ENCODE measurements around the gene GPBP1. TPM values are rescaled to one million over a fixed set of nuclear protein-coding genes. Genes with fewer than 3 reads are reported as not detected.
A peak's percentile ranks its signal among the peaks of the same experiment; 100 is the strongest.

GPBP1 gene
- total RNA-seq, 1 experiment from 2014 or later = 100 TPM

DNA sequence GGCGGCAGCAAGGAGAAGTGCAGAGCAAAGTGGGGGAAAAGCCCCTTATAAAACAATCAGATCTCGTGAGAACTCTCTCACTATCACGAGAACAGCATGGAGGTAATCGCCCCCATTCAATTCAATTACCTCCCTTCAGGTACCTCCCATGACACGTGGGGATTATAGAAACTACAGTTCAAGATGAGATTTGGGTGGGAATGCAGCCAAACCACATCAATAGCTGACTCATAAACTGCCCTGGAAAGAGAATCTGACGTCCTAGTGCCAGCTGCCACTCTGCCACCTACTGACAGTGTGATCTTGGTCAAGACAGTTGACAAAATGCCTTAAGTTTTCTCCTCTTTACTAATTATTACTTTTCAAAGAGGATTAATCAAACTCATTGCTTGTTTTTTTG lies 128.3 kb downstream of the GPBP1 start:
- ChIA-PET POLR2A (no interaction called here), CTCF (interaction anchor here (0.6 to 1.0 kb wide), 2 partner anchors 348 to 1075 kb away, joined by 3 to 4 read pairs; no protein-coding TSS in a partner anchor)
- H3K9me3 Mint-ChIP-seq = peaks cover 17% of the 10 kb centered on the region
- TF ChIP-seq, protein P1, sequence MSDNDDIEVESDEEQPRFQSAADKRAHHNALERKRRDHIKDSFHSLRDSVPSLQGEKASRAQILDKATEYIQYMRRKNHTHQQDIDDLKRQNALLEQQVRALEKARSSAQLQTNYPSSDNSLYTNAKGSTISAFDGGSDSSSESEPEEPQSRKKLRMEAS (CRISPR knock-in tag; IDR thresholded peaks at IDR 0.05) = no peak
- peaks cover 8% of the 10 kb centered on the region for H3K4me1 Mint-ChIP-seq
- no peak overlapping the region for H3K4me3 Mint-ChIP-seq
- H3K36me3 Mint-ChIP-seq = peaks cover 9% of the 10 kb centered on the region
- H3K27ac Mint-ChIP-seq = no peak overlapping the region
- ATAC-seq (no peak), DNase-seq (ENCODE audit: low spot score) (no peak)
- H3K27me3 Mint-ChIP-seq (ENCODE audit: low read depth) = no peaks in the 10 kb centered on the region

DNA sequence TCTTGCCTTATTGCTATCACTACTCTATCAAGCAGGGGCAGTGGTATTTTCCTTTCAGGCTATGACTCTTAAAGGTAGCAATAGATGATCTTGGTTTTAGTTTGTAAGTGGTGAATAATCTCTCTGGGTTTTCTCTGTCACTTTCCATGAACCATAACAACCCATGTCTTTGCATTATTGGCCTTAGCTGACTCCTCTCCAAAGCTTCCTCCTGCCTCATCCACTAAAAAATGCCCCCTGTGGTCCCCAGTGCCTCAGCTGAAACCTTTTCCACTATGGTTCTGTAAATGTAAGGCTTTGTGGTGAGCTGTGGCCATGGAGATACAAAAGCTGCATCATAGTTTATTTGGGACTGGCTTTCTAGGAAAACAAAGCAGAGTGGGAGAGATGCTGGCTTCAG lies 128.8 kb downstream of the GPBP1 start:
- H3K4me1 Mint-ChIP-seq = peaks cover 8% of the 10 kb centered on the region
- peaks cover 9% of the 10 kb centered on the region for H3K36me3 Mint-ChIP-seq
- H3K27me3 Mint-ChIP-seq (ENCODE audit: low read depth) = no peaks in the 10 kb centered on the region
- H3K27ac Mint-ChIP-seq = no peak overlapping the region
- ChIA-PET POLR2A (no interaction called here), CTCF (interaction anchor here (0.6 to 1.0 kb wide), 2 partner anchors 347 to 1074 kb away, joined by 3 to 4 read pairs; no protein-coding TSS in a partner anchor)
- DNase-seq (ENCODE audit: low spot score) (no peak), ATAC-seq (no peak)
- no peak for TF ChIP-seq KAT7 (CRISPR knock-in tag; IDR thresholded peaks at IDR 0.05; ENCODE audit: borderline replicate concordance)
- TF ChIP-seq ZNF138 (CRISPR knock-in tag; conservative IDR thresholded peaks at IDR 0.05) = no peak
- TF ChIP-seq, protein P2, sequence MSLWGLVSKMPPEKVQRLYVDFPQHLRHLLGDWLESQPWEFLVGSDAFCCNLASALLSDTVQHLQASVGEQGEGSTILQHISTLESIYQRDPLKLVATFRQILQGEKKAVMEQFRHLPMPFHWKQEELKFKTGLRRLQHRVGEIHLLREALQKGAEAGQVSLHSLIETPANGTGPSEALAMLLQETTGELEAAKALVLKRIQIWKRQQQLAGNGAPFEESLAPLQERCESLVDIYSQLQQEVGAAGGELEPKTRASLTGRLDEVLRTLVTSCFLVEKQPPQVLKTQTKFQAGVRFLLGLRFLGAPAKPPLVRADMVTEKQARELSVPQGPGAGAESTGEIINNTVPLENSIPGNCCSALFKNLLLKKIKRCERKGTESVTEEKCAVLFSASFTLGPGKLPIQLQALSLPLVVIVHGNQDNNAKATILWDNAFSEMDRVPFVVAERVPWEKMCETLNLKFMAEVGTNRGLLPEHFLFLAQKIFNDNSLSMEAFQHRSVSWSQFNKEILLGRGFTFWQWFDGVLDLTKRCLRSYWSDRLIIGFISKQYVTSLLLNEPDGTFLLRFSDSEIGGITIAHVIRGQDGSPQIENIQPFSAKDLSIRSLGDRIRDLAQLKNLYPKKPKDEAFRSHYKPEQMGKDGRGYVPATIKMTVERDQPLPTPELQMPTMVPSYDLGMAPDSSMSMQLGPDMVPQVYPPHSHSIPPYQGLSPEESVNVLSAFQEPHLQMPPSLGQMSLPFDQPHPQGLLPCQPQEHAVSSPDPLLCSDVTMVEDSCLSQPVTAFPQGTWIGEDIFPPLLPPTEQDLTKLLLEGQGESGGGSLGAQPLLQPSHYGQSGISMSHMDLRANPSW (CRISPR knock-in tag; conservative IDR thresholded peaks at IDR 0.05; ENCODE audit: low read depth) = no peak
- no peak for TF ChIP-seq NFYB (CRISPR knock-in tag; conservative IDR thresholded peaks at IDR 0.05; ENCODE audit: low read depth)
- TF ChIP-seq, protein P3, sequence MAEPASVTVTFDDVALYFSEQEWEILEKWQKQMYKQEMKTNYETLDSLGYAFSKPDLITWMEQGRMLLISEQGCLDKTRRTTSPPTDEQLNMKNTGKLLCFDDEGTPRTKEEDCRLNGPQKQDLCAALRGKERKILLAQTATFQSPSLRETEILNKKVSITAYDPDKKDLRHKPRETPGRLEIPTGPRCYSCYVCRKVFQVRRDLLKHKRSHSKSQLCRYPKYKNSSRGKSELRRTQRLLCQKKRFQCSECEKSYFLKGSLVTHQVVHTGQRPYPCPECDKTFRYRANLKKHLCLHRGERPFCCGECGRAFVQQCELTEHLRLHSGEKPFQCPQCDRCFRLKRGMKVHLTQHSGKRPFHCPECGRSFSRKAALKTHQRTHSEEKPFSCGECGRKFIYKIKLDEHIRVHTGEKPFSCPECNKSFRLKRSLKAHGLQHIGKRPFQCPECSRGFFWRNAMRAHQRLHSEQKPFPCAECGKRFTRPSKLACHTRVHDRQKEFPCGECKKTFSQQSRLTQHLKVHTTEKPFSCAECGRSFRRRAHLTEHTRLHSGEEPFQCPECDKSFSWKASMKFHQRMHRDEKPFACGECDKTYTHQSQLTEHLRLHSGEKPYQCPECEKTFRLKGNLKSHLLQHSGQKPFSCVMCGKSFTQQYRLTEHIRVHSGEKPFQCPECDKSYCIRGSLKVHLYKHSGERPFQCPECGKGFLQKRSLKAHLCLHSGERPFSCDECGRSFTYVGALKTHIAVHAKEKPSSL (CRISPR knock-in tag; conservative IDR thresholded peaks at IDR 0.05) = no peak
- no peak for TF ChIP-seq ZNF121 (CRISPR knock-in tag; IDR thresholded peaks at IDR 0.05)
- no peak for TF ChIP-seq TEAD4 (CRISPR knock-in tag; IDR thresholded peaks at IDR 0.05)
- TF ChIP-seq, protein P4, sequence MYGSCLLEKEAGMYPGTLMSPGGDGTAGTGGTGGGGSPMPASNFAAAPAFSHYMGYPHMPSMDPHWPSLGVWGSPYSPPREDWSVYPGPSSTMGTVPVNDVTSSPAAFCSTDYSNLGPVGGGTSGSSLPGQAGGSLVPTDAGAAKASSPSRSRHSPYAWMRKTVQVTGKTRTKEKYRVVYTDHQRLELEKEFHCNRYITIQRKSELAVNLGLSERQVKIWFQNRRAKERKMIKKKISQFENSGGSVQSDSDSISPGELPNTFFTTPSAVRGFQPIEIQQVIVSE (CRISPR knock-in tag; IDR thresholded peaks at IDR 0.05; ENCODE audit: borderline replicate concordance) = no peak
- H3K4me3 Mint-ChIP-seq = no peak overlapping the region
- peaks cover 20% of the 10 kb centered on the region for H3K9me3 Mint-ChIP-seq

DNA sequence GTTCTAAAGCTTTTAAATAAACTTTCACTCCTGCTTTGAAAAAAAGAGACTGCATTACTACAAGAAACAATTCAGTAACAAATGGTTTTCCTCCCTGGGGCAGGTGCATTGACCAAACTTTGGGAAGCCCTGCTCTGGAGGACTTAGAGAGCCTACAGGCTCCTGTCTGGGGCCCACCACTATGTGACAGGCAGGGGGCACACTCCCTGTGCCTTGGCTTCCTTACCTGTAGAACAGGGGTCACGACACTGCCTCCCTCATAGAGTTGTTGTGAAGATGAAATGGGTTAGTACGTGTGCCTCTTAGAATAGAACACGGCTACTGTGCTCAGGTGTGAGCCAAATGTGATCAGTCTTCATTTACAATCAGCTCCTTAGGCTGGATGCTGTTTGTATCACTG lies 130.1 kb downstream of the GPBP1 start:
- DNase-seq (ENCODE audit: low spot score) = peak; percentile 46
- peaks cover 18% of the 10 kb centered on the region for H3K36me3 Mint-ChIP-seq
- TF ChIP-seq, protein P5, sequence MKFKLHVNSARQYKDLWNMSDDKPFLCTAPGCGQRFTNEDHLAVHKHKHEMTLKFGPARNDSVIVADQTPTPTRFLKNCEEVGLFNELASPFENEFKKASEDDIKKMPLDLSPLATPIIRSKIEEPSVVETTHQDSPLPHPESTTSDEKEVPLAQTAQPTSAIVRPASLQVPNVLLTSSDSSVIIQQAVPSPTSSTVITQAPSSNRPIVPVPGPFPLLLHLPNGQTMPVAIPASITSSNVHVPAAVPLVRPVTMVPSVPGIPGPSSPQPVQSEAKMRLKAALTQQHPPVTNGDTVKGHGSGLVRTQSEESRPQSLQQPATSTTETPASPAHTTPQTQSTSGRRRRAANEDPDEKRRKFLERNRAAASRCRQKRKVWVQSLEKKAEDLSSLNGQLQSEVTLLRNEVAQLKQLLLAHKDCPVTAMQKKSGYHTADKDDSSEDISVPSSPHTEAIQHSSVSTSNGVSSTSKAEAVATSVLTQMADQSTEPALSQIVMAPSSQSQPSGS (CRISPR knock-in tag; IDR thresholded peaks at IDR 0.05; ENCODE audit: borderline replicate concordance, low read depth) = no peak
- TF ChIP-seq, protein P6, sequence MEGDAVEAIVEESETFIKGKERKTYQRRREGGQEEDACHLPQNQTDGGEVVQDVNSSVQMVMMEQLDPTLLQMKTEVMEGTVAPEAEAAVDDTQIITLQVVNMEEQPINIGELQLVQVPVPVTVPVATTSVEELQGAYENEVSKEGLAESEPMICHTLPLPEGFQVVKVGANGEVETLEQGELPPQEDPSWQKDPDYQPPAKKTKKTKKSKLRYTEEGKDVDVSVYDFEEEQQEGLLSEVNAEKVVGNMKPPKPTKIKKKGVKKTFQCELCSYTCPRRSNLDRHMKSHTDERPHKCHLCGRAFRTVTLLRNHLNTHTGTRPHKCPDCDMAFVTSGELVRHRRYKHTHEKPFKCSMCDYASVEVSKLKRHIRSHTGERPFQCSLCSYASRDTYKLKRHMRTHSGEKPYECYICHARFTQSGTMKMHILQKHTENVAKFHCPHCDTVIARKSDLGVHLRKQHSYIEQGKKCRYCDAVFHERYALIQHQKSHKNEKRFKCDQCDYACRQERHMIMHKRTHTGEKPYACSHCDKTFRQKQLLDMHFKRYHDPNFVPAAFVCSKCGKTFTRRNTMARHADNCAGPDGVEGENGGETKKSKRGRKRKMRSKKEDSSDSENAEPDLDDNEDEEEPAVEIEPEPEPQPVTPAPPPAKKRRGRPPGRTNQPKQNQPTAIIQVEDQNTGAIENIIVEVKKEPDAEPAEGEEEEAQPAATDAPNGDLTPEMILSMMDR (IDR thresholded peaks at IDR 0.05) = no peak
- TF ChIP-seq, protein P7, sequence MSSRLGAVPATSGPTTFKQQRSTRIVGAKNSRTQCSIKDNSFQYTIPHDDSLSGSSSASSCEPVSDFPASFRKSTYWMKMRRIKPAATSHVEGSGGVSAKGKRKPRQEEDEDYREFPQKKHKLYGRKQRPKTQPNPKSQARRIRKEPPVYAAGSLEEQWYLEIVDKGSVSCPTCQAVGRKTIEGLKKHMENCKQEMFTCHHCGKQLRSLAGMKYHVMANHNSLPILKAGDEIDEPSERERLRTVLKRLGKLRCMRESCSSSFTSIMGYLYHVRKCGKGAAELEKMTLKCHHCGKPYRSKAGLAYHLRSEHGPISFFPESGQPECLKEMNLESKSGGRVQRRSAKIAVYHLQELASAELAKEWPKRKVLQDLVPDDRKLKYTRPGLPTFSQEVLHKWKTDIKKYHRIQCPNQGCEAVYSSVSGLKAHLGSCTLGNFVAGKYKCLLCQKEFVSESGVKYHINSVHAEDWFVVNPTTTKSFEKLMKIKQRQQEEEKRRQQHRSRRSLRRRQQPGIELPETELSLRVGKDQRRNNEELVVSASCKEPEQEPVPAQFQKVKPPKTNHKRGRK (CRISPR knock-in tag; IDR thresholded peaks at IDR 0.05; ENCODE audit: borderline replicate concordance) = no peak
- TF ChIP-seq TCF7 (CRISPR knock-in tag; IDR thresholded peaks at IDR 0.05; ENCODE audit: low read depth) (no peak), ESRRA (CRISPR knock-in tag; IDR thresholded peaks at IDR 0.05; ENCODE audit: borderline replicate concordance) (no peak), PRRX2 (CRISPR knock-in tag; IDR thresholded peaks at IDR 0.05) (no peak), ZNF263 (CRISPR knock-in tag; IDR thresholded peaks at IDR 0.05; ENCODE audit: low read depth) (no peak), ZNF423 (CRISPR knock-in tag; IDR thresholded peaks at IDR 0.05) (no peak)
- TF ChIP-seq, protein P8, sequence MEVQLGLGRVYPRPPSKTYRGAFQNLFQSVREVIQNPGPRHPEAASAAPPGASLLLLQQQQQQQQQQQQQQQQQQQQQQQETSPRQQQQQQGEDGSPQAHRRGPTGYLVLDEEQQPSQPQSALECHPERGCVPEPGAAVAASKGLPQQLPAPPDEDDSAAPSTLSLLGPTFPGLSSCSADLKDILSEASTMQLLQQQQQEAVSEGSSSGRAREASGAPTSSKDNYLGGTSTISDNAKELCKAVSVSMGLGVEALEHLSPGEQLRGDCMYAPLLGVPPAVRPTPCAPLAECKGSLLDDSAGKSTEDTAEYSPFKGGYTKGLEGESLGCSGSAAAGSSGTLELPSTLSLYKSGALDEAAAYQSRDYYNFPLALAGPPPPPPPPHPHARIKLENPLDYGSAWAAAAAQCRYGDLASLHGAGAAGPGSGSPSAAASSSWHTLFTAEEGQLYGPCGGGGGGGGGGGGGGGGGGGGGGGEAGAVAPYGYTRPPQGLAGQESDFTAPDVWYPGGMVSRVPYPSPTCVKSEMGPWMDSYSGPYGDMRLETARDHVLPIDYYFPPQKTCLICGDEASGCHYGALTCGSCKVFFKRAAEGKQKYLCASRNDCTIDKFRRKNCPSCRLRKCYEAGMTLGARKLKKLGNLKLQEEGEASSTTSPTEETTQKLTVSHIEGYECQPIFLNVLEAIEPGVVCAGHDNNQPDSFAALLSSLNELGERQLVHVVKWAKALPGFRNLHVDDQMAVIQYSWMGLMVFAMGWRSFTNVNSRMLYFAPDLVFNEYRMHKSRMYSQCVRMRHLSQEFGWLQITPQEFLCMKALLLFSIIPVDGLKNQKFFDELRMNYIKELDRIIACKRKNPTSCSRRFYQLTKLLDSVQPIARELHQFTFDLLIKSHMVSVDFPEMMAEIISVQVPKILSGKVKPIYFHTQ (CRISPR knock-in tag; IDR thresholded peaks at IDR 0.05) = no peak

More for the DNA sequence above, 130.1 kb downstream of the GPBP1 start:
- H3K4me3 Mint-ChIP-seq = no peak overlapping the region
- H3K4me1 Mint-ChIP-seq = peaks cover 4% of the 10 kb centered on the region
- ChIA-PET CTCF (no interaction called here), POLR2A (no interaction called here)
- peak; percentile 95 for ATAC-seq
- no peaks in the 10 kb centered on the region for H3K27me3 Mint-ChIP-seq (ENCODE audit: low read depth)
- peaks cover 33% of the 10 kb centered on the region for H3K9me3 Mint-ChIP-seq
- H3K27ac Mint-ChIP-seq = no peak overlapping the region
